Right lobe of liver (tissue), 6 donors: ENCODE data around the gene TTC32. TPM values are rescaled to one million over a fixed set of nuclear protein-coding genes. Genes with fewer than 3 reads are reported as not detected.

Experiments
- ATAC-seq, 4 donors: fragments of 200-7000 bp; cut with Tn5 transposase; one replicate each; pipeline ENCODE4 v1.9.1; 2020; ENCODE audit warnings: mild to moderate bottlenecking in 4 of 4, moderate library complexity in 4 of 4
- DNase-seq, 3 donors: peaks; one replicate each; pipeline ENCODE4 v3.0.0-alpha.2; 2020
- H3K27ac ChIP-seq, 3 donors: fragments of 200-600 bp; one replicate each; pipeline ENCODE4 v1.8.0; 2022
- H3K27me3 ChIP-seq, 2 donors: fragments of 200-600 bp; one replicate each; pipeline ENCODE4 v1.8.0; 2022
- H3K36me3 ChIP-seq, 4 donors: fragments of 200-600 bp; sonication (generic) in 1 of 4; one replicate each; pipeline versions ENCODE4 v1.5.1 to v1.8.0; 2017 to 2022; ENCODE audit warnings: control low read depth in 1 of 4
- H3K4me1 ChIP-seq, 4 donors: fragments of 200-600 bp; sonication (generic) in 1 of 4; one replicate each; pipeline versions ENCODE4 v1.5.1 to v1.8.0; 2017 to 2022; ENCODE audit warnings: control low read depth in 1 of 4
- H3K4me3 ChIP-seq, 3 donors: fragments of 200-600 bp; one replicate each; pipeline ENCODE4 v1.8.0; 2022
- H3K9me3 ChIP-seq, 4 donors: fragments of 200-600 bp; sonication (generic) in 1 of 4; one replicate each; pipeline versions ENCODE4 v1.5.1 to v1.8.0; 2017 to 2022; ENCODE audit warnings: control low read depth in 1 of 4
- POLR2A ChIP-seq: fragments of 450-650 bp; IDR thresholded peaks from one replicate; pipeline ENCODE4 v1.6.1; 2017; ENCODE audit warnings: antibody characterized with exemption, mild to moderate bottlenecking
- WGBS: methylation state at CpG from one replicate; pipeline ENCODE4 v1.1.6; 2018; ENCODE audit warnings: low coverage, low lambda C conversion rate; ENCODE audit not compliant: insufficient coverage; ENCODE audit errors: missing lambda C conversion rate; 5-methylcytosine and 5-hydroxymethylcytosine counted together
- intact Hi-C, 2 donors: fragments of 100-400 bp; cut with DNase I; formaldehyde crosslinking; loops; one replicate each; pipeline versions ENCODE4 v1.11.2 to v1.14.1; 2022
- total RNA-seq, 6 experiments: library from RNA; depleted of rRNA in 2 of 6; stranded (reverse); fragments of >200 nt in 2 of 6; fragmentation: NEBNext Ultra II Directional in 3 of 6; extraction: Animal tissue kit (Norgen Biotek cat#: 25700) in 3 of 6; gene quantifications; one replicate each; pipeline versions ENCODE4 v1.1.0 to v1.2.4, GENCODE V29; 2016 to 2023
- TF ChIP-seq, protein P1 (sequence below), 4 donors: fragments of 200-600 bp in 3 of 4; fragments of 450-650 bp in 1 of 4; IDR thresholded peaks; one replicate each; pipeline versions ENCODE4 v1.5.1 to v1.8.0; 2016 to 2022; ENCODE audit warnings: antibody characterized with exemption in 4 of 4, mild to moderate bottlenecking in 2 of 4
- donor health status: DM: no; HTN: yes; CAD: no.
- donor health status: DM: no; HTN: no; CAD: no.
- donor health status: DM: no; HTN: no; CAD: no.
- donor health status: DM: no; HTN: yes; CAD: no.
- donor health status: DM: no; HTN: yes; CAD: no.

The TTC32 gene
- total RNA-seq, 6 experiments from 2014 or later, result 2.4 to 5.5 (median 3.8) TPM

DNA sequence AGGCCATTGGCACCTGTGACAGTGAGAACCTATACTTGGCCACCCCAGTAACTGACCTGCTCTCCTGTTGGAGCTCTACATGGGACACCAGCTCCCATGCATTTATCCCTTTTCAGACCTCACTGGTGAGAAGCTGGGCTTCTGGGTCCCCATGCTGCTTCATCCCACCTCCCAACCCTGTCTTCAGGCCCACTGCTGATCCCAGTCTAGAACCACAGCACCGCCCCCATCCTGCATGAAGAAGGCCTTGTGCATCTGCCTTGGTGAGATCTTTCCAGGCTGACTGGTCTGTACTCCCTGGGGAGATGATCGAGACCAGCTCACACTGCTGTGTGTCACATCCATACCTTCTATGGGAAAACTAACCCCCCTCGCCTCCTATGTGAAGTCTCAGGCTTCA, 22.7 kb downstream of the TTC32 start:
- 100% methylated on average over 2 of the region's 3 CpGs for WGBS
- Histone ChIP-seq H3K27ac (no peak overlapping the region), H3K27me3 (no peaks in the 10 kb centered on the region), H3K4me1 (no peaks in the 10 kb centered on the region), H3K9me3 (no peaks in the 10 kb centered on the region), H3K36me3 (no peaks in the 10 kb centered on the region), H3K4me3 (no peak overlapping the region)
- DNase-seq (no peak), ATAC-seq (no peak)
- intact Hi-C loops, result no loop called here
- TF ChIP-seq, protein P1, sequence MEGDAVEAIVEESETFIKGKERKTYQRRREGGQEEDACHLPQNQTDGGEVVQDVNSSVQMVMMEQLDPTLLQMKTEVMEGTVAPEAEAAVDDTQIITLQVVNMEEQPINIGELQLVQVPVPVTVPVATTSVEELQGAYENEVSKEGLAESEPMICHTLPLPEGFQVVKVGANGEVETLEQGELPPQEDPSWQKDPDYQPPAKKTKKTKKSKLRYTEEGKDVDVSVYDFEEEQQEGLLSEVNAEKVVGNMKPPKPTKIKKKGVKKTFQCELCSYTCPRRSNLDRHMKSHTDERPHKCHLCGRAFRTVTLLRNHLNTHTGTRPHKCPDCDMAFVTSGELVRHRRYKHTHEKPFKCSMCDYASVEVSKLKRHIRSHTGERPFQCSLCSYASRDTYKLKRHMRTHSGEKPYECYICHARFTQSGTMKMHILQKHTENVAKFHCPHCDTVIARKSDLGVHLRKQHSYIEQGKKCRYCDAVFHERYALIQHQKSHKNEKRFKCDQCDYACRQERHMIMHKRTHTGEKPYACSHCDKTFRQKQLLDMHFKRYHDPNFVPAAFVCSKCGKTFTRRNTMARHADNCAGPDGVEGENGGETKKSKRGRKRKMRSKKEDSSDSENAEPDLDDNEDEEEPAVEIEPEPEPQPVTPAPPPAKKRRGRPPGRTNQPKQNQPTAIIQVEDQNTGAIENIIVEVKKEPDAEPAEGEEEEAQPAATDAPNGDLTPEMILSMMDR (IDR thresholded peaks at IDR 0.05), result no peak
- no peak for TF ChIP-seq POLR2A

DNA sequence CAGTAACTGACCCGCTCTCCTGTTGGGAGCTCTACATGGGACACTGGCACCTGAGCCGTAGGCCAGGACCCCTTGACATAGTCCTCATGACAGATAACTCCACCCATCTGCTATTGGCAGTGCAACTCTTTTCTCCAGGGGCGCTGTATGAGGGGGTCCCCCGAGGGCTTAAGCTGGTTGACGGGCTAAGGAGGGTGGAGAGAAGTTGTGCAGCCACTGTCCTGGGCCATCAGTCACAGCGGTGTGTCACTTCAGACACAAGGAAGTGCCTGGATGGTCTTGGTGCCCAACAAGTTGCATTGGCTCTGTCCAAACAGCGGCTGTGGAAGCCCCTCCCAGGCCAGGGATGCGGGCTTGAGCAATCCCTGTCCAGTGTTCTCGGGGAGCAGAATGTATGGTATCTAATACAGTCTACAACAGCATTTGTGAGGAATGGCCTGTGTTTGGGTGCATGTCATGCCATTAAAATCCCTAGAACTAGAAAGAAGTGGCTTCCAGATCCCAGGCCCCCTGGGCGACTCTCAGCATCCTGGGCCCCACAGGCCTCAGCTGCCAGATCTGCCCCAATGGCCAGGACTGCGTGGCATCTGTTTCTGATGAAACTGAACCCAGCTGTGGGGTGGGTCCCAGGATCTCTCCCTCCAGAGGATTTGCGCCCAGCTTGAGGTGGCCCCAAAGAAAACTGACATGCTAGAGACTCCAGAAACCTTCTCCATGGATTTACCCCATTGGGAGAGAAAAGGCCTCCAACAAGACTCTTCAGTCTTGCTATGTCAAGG, 23.3 kb downstream of the TTC32 start:
- WGBS, result 73% methylated on average over 4 of the region's 12 CpGs
- Histone ChIP-seq H3K9me3 (no peaks in the 10 kb centered on the region), H3K4me3 (no peak overlapping the region), H3K4me1 (no peaks in the 10 kb centered on the region), H3K36me3 (no peaks in the 10 kb centered on the region), H3K27ac (no peak overlapping the region), H3K27me3 (no peaks in the 10 kb centered on the region)
- intact Hi-C loops, result no loop called here
- ATAC-seq (no peak), DNase-seq (no peak)
- TF ChIP-seq, protein P1 (IDR thresholded peaks at IDR 0.05), result no peak
- TF ChIP-seq POLR2A, result no peak

DNA sequence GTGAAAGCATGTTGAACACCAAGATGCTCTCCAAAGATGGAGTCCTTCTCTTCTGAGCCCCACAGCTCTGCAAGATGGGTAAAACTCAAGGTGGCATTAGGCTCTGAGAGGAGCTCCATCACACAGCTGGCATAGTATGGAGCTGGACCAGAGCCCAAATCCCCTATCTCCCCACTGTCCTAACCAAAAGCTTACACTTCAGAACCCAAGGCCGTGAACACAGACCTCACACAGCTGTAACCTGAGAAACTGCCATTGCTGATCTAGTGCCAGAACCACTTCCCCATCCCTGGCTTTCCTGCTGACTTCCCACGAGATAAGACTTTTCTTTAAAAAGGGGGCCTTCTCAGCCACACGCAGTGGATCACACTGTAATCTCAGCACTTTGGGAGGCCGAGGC, 25.0 kb downstream of the TTC32 start:
- DNase-seq (no peak), ATAC-seq (no peak)
- H3K27ac ChIP-seq, result no peak overlapping the region
- H3K4me1 ChIP-seq, result no peaks in the 10 kb centered on the region
- no peak overlapping the region for H3K4me3 ChIP-seq
- H3K27me3 ChIP-seq, result no peaks in the 10 kb centered on the region
- no peaks in the 10 kb centered on the region for H3K36me3 ChIP-seq
- no peak for TF ChIP-seq POLR2A
- TF ChIP-seq, protein P1 (IDR thresholded peaks at IDR 0.05), result no peak
- 76% methylated on average over 4 of the region's 4 CpGs for WGBS
- no peaks in the 10 kb centered on the region for H3K9me3 ChIP-seq
- intact Hi-C loops, result no loop called here

DNA sequence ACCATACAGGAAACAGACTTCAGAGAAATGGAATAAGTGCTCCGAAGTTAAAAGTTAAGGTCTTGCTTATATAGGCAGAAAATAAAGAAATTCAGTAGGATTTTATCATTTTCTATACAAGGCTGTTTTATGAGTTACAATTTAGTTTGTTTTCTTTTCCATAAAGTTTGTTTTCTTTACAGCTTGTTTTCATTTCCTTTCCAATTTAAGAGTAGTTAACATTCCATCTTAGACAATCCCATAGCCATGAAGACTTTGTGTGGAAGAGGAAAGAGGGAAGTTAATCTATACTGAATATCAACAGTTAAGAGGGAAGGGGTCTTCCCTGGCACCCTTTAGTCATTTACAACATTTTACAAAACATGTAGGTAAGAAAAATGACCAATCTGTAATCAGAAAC, 26.5 kb downstream of the TTC32 start:
- no peak for ATAC-seq
- Histone ChIP-seq H3K36me3 (no peaks in the 10 kb centered on the region), H3K4me1 (no peaks in the 10 kb centered on the region), H3K4me3 (no peak overlapping the region), H3K27ac (no peak overlapping the region), H3K9me3 (no peaks in the 10 kb centered on the region), H3K27me3 (no peaks in the 10 kb centered on the region)
- TF ChIP-seq, protein P1 (IDR thresholded peaks at IDR 0.05), result no peak
- no peak for TF ChIP-seq POLR2A
- intact Hi-C loops, result no loop called here
- no peak for DNase-seq
- whole genome bisulfite sequencing, result 75% methylated on average over 1 of the region's 1 CpG
